C4-2B (cell line): ENCODE results near the gene JTB.

Source experiments
- CTCF ChIP-seq: fragments of 450-650 bp; conservative IDR thresholded peaks from 2 replicates; pipeline ENCODE4 v1.5.1; 2017; ENCODE audit warnings: mild to moderate bottlenecking
- ZFX ChIP-seq: fragments of 450-650 bp; IDR thresholded peaks from 2 replicates; pipeline ENCODE4 v1.6.1; 2017

DNA sequence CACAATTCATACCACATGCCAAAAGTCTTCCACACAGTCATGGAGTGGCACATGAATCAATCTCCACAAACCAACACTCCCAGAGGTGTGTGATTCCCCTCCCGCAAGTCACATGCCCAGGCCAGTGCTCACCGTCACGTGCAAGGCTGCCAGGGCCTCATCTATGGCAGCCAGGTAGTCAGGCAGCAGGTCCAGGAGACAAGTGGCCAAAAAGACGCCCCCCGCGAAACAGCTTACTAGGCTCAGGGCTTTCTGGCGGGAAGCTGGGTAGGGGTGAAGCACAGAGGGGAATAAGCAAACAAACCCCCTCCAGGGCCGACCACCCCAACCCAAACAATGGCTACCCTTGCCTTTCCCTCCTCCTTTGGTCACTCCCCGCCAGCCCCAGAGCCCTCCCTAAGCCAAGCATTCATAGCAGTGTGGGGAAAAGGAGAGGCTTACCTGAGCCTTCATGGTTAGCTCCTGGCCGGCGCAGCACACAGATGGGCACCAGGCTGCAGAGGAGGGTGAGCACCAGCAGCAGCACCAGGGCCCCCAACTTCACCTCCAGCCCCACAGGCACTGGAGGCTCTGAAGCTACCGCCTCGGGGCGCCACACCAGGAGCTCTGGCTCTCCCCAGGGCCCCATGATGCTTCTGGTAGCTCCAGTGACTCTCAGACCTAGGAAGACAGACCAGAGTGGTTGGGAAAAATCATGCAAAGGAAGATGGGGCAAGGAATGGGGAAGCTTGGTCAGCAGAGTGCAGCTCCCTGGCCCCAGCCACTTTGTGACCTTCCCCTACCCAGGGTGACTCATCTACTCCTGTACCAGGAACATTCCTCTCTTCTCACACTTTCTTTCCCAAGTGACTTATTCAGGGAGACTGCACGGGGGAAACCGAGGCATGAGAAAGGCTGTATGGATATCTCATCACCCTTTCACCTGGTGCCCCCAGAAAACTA, 15.1 kb downstream of the JTB start:
- no peak for TF ChIP-seq CTCF
- no peak for TF ChIP-seq ZFX
